Measurements from ENCODE around the gene SORCS2. TPM values are rescaled to one million over a fixed set of nuclear protein-coding genes. Genes with fewer than 3 reads are reported as not detected.

SORCS2 gene
- total RNA-seq, 8 experiments from 2014 or later, result 1.8 to 14.0 (median 5.3) TPM

- in situ Hi-C loops (cut with MboI; ENCODE audit: low pct_unique_long_range_greater_than_20kb in 2 of 9, low sequenced_read_pairs in 9 of 9, unreplicated experiment in 9 of 9), result no loop called here
- peak overlapping the region in 1 of 2 donors; percentile 30 for H3K27ac ChIP-seq
- 29 to 100% (median 69%) methylated on average over 1 of the region's 2 CpGs; no CpG with 5 or more reads in 6 of the 10 experiments for WGBS, 10 experiments
- H3K4me1 ChIP-seq (replicated peaks in 1 of 2), result peaks cover 46% of the 10 kb centered on the region in 2 donors
- H3K4me3 ChIP-seq, result no peak overlapping the region
- ATAC-seq (replicated peaks in 6 of 8), result no peak
Measured at GRCh38 chr4:7288751-7289523, 96.6 kb downstream of the SORCS2 start.

- Histone ChIP-seq H3K27ac (peak overlapping the region in 1 of 2 donors; percentile 30), H3K4me3 (no peak overlapping the region), H3K4me1 (replicated peaks in 1 of 2) (peaks cover 46% of the 10 kb centered on the region in 2 donors)
- WGBS, 10 experiments, result 0 to 100% (median 45%) methylated on average over 1 to 8 of the region's 15 CpGs; no CpG with 5 or more reads in 4 of the 10 experiments
- peak in 2 of 8 experiments; percentile 5 to 23 for ATAC-seq (replicated peaks in 6 of 8)
- in situ Hi-C loops (cut with MboI; ENCODE audit: low pct_unique_long_range_greater_than_20kb in 2 of 9, low sequenced_read_pairs in 9 of 9, unreplicated experiment in 9 of 9), result no loop called here
Measured at GRCh38 chr4:7289589-7289988, 97.3 kb downstream of the SORCS2 start.

- 40 to 100% (median 73%) methylated on average over 1 to 3 of the region's 19 CpGs; no CpG with 5 or more reads in 7 of the 10 experiments for WGBS, 10 experiments
- in situ Hi-C loops (cut with MboI; ENCODE audit: low pct_unique_long_range_greater_than_20kb in 2 of 9, low sequenced_read_pairs in 9 of 9, unreplicated experiment in 9 of 9), result no loop called here
- peaks cover 32 to 33% of the 10 kb centered on the region in 2 donors for H3K4me1 ChIP-seq (replicated peaks in 1 of 2)
Measured at GRCh38 chr4:7291372-7292114, 99.2 kb downstream of the SORCS2 start.

GRCh38 chr4:7293703-7294102 is 101.4 kb downstream of the SORCS2 start:
- WGBS, 10 experiments, result 51 to 100% (median 90%) methylated on average over 1 to 8 of the region's 11 CpGs; no CpG with 5 or more reads in 1 of the 10 experiments
- no peak for ATAC-seq (replicated peaks in 6 of 8)
- H3K4me1 ChIP-seq (replicated peaks in 1 of 2), result peaks cover 37 to 41% of the 10 kb centered on the region in 2 donors
- in situ Hi-C loops (cut with MboI; ENCODE audit: low pct_unique_long_range_greater_than_20kb in 2 of 9, low sequenced_read_pairs in 9 of 9, unreplicated experiment in 9 of 9), result no loop called here
- no peak overlapping the region for H3K27ac ChIP-seq
- no peak overlapping the region for H3K4me3 ChIP-seq

More at GRCh38 chr4:7291372-7292114, 99.2 kb downstream of the SORCS2 start:
- Histone ChIP-seq H3K4me3 (no peak overlapping the region), H3K27ac (no peak overlapping the region)
- no peak for ATAC-seq (replicated peaks in 6 of 8)

- no peak for ATAC-seq (replicated peaks in 6 of 8)
- no peak overlapping the region for H3K27ac ChIP-seq
- in situ Hi-C loops (cut with MboI; ENCODE audit: low pct_unique_long_range_greater_than_20kb in 2 of 9, low sequenced_read_pairs in 9 of 9, unreplicated experiment in 9 of 9), result no loop called here
- H3K4me3 ChIP-seq, result no peak overlapping the region
- 60 to 78% methylated on average over 2 to 4 of the region's 7 CpGs; no CpG with 5 or more reads in 8 of the 10 experiments for WGBS, 10 experiments
- peaks cover 41 to 45% of the 10 kb centered on the region in 2 donors for H3K4me1 ChIP-seq (replicated peaks in 1 of 2)
Measured at GRCh38 chr4:7294176-7294756, 101.9 kb downstream of the SORCS2 start.

GRCh38 chr4:7295197-7295910 is 103.0 kb downstream of the SORCS2 start:
- in situ Hi-C loops (cut with MboI; ENCODE audit: low pct_unique_long_range_greater_than_20kb in 2 of 9, low sequenced_read_pairs in 9 of 9, unreplicated experiment in 9 of 9), result no loop called here
- no peak overlapping the region for H3K4me3 ChIP-seq
- H3K4me1 ChIP-seq (replicated peaks in 1 of 2), result peaks cover 37 to 42% of the 10 kb centered on the region in 2 donors
- no peak overlapping the region for H3K27ac ChIP-seq
- WGBS, 10 experiments, result 0 to 100% (median 96%) methylated on average over 1 to 5 of the region's 22 CpGs; no CpG with 5 or more reads in 6 of the 10 experiments
- ATAC-seq (replicated peaks in 6 of 8), result peak in 3 of 8 experiments; percentile 11 to 49 (median 25)

GRCh38 chr4:7295911-7296660 is 103.7 kb downstream of the SORCS2 start:
- no peak overlapping the region for H3K4me3 ChIP-seq
- ATAC-seq (replicated peaks in 6 of 8), result peak in 3 of 8 experiments; percentile 75 to 80 (median 79)

GRCh38 chr4:7296661-7297335 is 104.5 kb downstream of the SORCS2 start:
- H3K27ac ChIP-seq, result no peak overlapping the region
- peaks cover 32 to 37% of the 10 kb centered on the region in 2 donors for H3K4me1 ChIP-seq (replicated peaks in 1 of 2)
- in situ Hi-C loops (cut with MboI; ENCODE audit: low pct_unique_long_range_greater_than_20kb in 2 of 9, low sequenced_read_pairs in 9 of 9, unreplicated experiment in 9 of 9), result no loop called here
- 53 to 100% (median 67%) methylated on average over 1 to 6 of the region's 23 CpGs; no CpG with 5 or more reads in 5 of the 10 experiments for WGBS, 10 experiments
- H3K4me3 ChIP-seq, result no peak overlapping the region
- peak in 4 of 8 experiments; percentile 26 to 50 (median 36) for ATAC-seq (replicated peaks in 6 of 8)

More at GRCh38 chr4:7295911-7296660, 103.7 kb downstream of the SORCS2 start:
- in situ Hi-C loops (cut with MboI; ENCODE audit: low pct_unique_long_range_greater_than_20kb in 2 of 9, low sequenced_read_pairs in 9 of 9, unreplicated experiment in 9 of 9), result no loop called here
- H3K4me1 ChIP-seq (replicated peaks in 1 of 2), result peaks cover 37 to 42% of the 10 kb centered on the region in 2 donors
- no peak overlapping the region for H3K27ac ChIP-seq
- WGBS, 10 experiments, result 0 to 96% (median 52%) methylated on average over 1 to 7 of the region's 19 CpGs; no CpG with 5 or more reads in 3 of the 10 experiments

- in situ Hi-C loops (cut with MboI; ENCODE audit: low pct_unique_long_range_greater_than_20kb in 2 of 9, low sequenced_read_pairs in 9 of 9, unreplicated experiment in 9 of 9), result no loop called here
Measured at GRCh38 chr4:7297374-7297773, 105.0 kb downstream of the SORCS2 start.

GRCh38 chr4:7297881-7298280 is 105.5 kb downstream of the SORCS2 start:
- WGBS, 10 experiments, result 100% methylated on average over 1 of the region's 8 CpGs; no CpG with 5 or more reads in 9 of the 10 experiments
- Histone ChIP-seq H3K4me3 (no peak overlapping the region), H3K27ac (no peak overlapping the region), H3K4me1 (replicated peaks in 1 of 2) (peaks cover 38 to 39% of the 10 kb centered on the region in 2 donors)
- in situ Hi-C loops (cut with MboI; ENCODE audit: low pct_unique_long_range_greater_than_20kb in 2 of 9, low sequenced_read_pairs in 9 of 9, unreplicated experiment in 9 of 9), result no loop called here
- ATAC-seq (replicated peaks in 6 of 8), result no peak

More at GRCh38 chr4:7297374-7297773, 105.0 kb downstream of the SORCS2 start:
- H3K4me1 ChIP-seq (replicated peaks in 1 of 2), result peaks cover 34 to 35% of the 10 kb centered on the region in 2 donors
- no peak overlapping the region for H3K4me3 ChIP-seq
- no peak overlapping the region for H3K27ac ChIP-seq
- peak in 4 of 8 experiments; percentile 8 to 22 (median 14) for ATAC-seq (replicated peaks in 6 of 8)
- WGBS, 10 experiments, result 50% methylated on average over 4 of the region's 9 CpGs; no CpG with 5 or more reads in 9 of the 10 experiments

- H3K4me3 ChIP-seq, result no peak overlapping the region
- no peak overlapping the region for H3K27ac ChIP-seq
- in situ Hi-C loops (cut with MboI; ENCODE audit: low pct_unique_long_range_greater_than_20kb in 2 of 9, low sequenced_read_pairs in 9 of 9, unreplicated experiment in 9 of 9), result no loop called here
- peaks cover 44 to 46% of the 10 kb centered on the region in 2 donors for H3K4me1 ChIP-seq (replicated peaks in 1 of 2)
- WGBS, 10 experiments, result 61 to 83% (median 80%) methylated on average over 1 to 6 of the region's 13 CpGs; no CpG with 5 or more reads in 6 of the 10 experiments
- ATAC-seq (replicated peaks in 6 of 8), result peak in 2 of 8 experiments; percentile 60 to 67
Measured at GRCh38 chr4:7298619-7299009, 106.3 kb downstream of the SORCS2 start.

All from motor neuron (in vitro differentiated cells).